ENCODE data around the gene PDE11A.

- TF ChIP-seq CTCF (IDR thresholded peaks at IDR 0.05) (no peak), POLR2A (IDR thresholded peaks at IDR 0.05) (no peak)
Measured at GRCh38 chr2:177897278-177897677, 175.3 kb downstream of the PDE11A start.
